ENCODE measurements around the gene CCNK. TPM values are rescaled to one million over a fixed set of nuclear protein-coding genes. Genes with fewer than 3 reads are reported as not detected.

Gene CCNK
- polyA plus RNA-seq, 2 of the 4 experiments (the other 2 are of a cell fraction), result 22.7 to 46.6 TPM

DNA sequence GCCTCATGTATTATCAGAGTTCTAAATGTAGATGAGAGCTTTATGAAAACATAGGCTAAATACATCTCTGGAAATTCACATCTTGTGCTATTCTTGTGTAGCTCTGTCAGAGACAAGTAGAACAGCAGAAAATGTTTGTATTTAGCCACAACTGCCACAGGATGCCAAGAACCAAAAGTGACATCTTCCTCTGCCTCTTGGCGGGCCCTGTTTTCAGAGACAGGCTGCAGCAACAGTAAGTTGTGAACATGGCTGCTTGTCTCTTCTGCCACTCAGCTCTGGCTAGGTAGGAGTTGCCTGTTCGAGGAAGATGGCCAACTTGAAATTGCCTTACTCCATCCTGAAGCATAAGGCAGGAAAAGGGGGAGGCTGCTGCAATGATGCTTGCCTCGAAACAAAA lies 30.9 kb upstream of the CCNK start:
- H3K27ac ChIP-seq, result no peak overlapping the region
- no peak for DNase-seq (ENCODE audit: low read depth in 1 of 2, low spot score in 1 of 2)
- TF ChIP-seq BHLHE40 (IDR thresholded peaks at IDR 0.05; ENCODE audit: low read depth, low read length) (no peak), HOXA7 (CRISPR knock-in tag; IDR thresholded peaks at IDR 0.05) (no peak), ESRRA (IDR thresholded peaks at IDR 0.05; ENCODE audit: borderline replicate concordance, low read length) (no peak), PHF8 (IDR thresholded peaks at IDR 0.05; ENCODE audit: borderline replicate concordance, low read depth) (no peak), JUN (IDR thresholded peaks at IDR 0.05) (no peak)
- H3K4me1 ChIP-seq, result no peaks in the 10 kb centered on the region
- FAIRE-seq, result no peak
- no peak for ATAC-seq
- CTCF ChIA-PET, result interaction anchor here (0.7 to 1.8 kb wide), 2 partner anchors 17 to 34 kb away, joined by 3 to 4 read pairs; no protein-coding TSS in a partner anchor
- no peaks in the 10 kb centered on the region for H3K9me3 ChIP-seq
- no peak overlapping the region for H3K4me2 ChIP-seq
- POLR2A ChIA-PET, result no interaction called here
- 90% methylated on average over 3 of the region's 3 CpGs for WGBS (ENCODE audit: missing lambda C conversion rate)
- no peak overlapping the region for H3K4me3 ChIP-seq

DNA sequence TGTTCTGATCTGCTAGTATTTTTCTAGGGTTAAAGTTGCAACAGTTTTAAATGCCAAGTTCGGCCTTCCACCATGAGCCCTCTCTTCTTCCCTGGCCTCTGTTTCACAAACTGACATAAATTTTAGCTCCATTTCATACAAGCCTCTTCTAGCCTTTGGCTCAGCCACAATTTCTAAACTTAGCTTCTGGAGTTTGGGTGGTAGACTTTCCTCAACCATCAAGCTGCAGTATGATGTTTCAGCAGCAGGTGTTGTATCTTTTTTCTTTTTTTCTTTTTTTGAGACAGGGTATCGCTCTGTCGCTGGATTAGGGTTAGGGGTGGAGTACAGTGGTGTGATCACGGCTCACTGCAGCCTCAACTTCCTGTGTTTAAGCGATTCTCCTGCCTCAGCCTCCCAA lies 30.0 kb upstream of the CCNK start:
- no peak for FAIRE-seq
- CTCF ChIA-PET, result interaction anchor here (0.8 to 1.2 kb wide), 3 partner anchors 9 to 62 kb away, joined by 3 to 6 read pairs (median 5); no protein-coding TSS in a partner anchor
- Histone ChIP-seq H3K9me3 (no peaks in the 10 kb centered on the region), H3K4me2 (no peak overlapping the region), H3K27ac (no peak overlapping the region), H3K4me3 (no peak overlapping the region), H3K4me1 (no peaks in the 10 kb centered on the region)
- WGBS (ENCODE audit: missing lambda C conversion rate), result 92% methylated on average over 5 of the region's 5 CpGs
- no peak for TF ChIP-seq RFX5 (IDR thresholded peaks at IDR 0.05)
- TF ChIP-seq ESRRA (IDR thresholded peaks at IDR 0.05; ENCODE audit: borderline replicate concordance, low read length), result no peak
- no peak for TF ChIP-seq PHF8 (IDR thresholded peaks at IDR 0.05; ENCODE audit: borderline replicate concordance, low read depth)
- TF ChIP-seq SREBF2 (IDR thresholded peaks at IDR 0.05), result no peak
- no peak for TF ChIP-seq POLR2A (IDR thresholded peaks at IDR 0.05; ENCODE audit: low read length)
- TF ChIP-seq MAZ (IDR thresholded peaks at IDR 0.05; ENCODE audit: borderline replicate concordance, low read depth, low read length), result no peak
- TF ChIP-seq, protein P1, sequence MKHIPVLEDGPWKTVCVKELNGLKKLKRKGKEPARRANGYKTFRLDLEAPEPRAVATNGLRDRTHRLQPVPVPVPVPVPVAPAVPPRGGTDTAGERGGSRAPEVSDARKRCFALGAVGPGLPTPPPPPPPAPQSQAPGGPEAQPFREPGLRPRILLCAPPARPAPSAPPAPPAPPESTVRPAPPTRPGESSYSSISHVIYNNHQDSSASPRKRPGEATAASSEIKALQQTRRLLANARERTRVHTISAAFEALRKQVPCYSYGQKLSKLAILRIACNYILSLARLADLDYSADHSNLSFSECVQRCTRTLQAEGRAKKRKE (CRISPR knock-in tag; IDR thresholded peaks at IDR 0.05; ENCODE audit: low read depth), result no peak
- TF ChIP-seq ZSCAN20 (CRISPR knock-in tag; IDR thresholded peaks at IDR 0.05), result no peak
- no peak for TF ChIP-seq HOXA7 (CRISPR knock-in tag; IDR thresholded peaks at IDR 0.05)
- no peak for TF ChIP-seq PBX3 (IDR thresholded peaks at IDR 0.05)
- no peak for TF ChIP-seq JUNB (IDR thresholded peaks at IDR 0.05)
- TF ChIP-seq, protein P2, sequence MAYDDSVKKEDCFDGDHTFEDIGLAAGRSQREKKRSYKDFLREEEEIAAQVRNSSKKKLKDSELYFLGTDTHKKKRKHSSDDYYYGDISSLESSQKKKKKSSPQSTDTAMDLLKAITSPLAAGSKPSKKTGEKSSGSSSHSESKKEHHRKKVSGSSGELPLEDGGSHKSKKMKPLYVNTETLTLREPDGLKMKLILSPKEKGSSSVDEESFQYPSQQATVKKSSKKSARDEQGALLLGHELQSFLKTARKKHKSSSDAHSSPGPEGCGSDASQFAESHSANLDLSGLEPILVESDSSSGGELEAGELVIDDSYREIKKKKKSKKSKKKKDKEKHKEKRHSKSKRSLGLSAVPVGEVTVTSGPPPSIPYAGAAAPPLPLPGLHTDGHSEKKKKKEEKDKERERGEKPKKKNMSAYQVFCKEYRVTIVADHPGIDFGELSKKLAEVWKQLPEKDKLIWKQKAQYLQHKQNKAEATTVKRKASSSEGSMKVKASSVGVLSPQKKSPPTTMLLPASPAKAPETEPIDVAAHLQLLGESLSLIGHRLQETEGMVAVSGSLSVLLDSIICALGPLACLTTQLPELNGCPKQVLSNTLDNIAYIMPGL (CRISPR knock-in tag; IDR thresholded peaks at IDR 0.05; ENCODE audit: borderline replicate concordance), result no peak
- no peak for TF ChIP-seq RNF2 (IDR thresholded peaks at IDR 0.05; ENCODE audit: borderline replicate concordance, low read depth)
- TF ChIP-seq, protein P3, sequence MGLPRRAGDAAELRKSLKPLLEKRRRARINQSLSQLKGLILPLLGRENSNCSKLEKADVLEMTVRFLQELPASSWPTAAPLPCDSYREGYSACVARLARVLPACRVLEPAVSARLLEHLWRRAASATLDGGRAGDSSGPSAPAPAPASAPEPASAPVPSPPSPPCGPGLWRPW (IDR thresholded peaks at IDR 0.05), result no peak
- TF ChIP-seq CBX8 (IDR thresholded peaks at IDR 0.05), result no peak
- TF ChIP-seq CHD4 (IDR thresholded peaks at IDR 0.05; ENCODE audit: borderline replicate concordance), result no peak
- TF ChIP-seq KDM1A (IDR thresholded peaks at IDR 0.05; ENCODE audit: low read depth), result no peak
- ATAC-seq, result no peak
- no peak for DNase-seq (ENCODE audit: low read depth in 1 of 2, low spot score in 1 of 2)
- POLR2A ChIA-PET, result no interaction called here

- H3K4me2 ChIP-seq, result no peak overlapping the region
- CTCF ChIA-PET, result interaction anchor here (0.9 to 1.2 kb wide), 2 partner anchors 12 to 60 kb away, joined by 3 read pairs; no protein-coding TSS in a partner anchor
- H3K4me1 ChIP-seq, result no peaks in the 10 kb centered on the region
- no peaks in the 10 kb centered on the region for H3K9me3 ChIP-seq
- 89% methylated on average over 4 of the region's 4 CpGs for WGBS (ENCODE audit: missing lambda C conversion rate)
- POLR2A ChIA-PET, result no interaction called here
- H3K4me3 ChIP-seq, result no peak overlapping the region
- no peak overlapping the region for H3K27ac ChIP-seq
- ATAC-seq, result no peak
- DNase-seq (ENCODE audit: low read depth in 1 of 2, low spot score in 1 of 2), result no peak
- no peak for FAIRE-seq
- TF ChIP-seq HOXB13 (CRISPR knock-in tag; IDR thresholded peaks at IDR 0.05; ENCODE audit: low read depth) (no peak), JUN (IDR thresholded peaks at IDR 0.05) (no peak), SMC3 (IDR thresholded peaks at IDR 0.05) (no peak), NPAS2 (CRISPR knock-in tag; IDR thresholded peaks at IDR 0.05; ENCODE audit: borderline replicate concordance) (no peak), ZC3H11A (IDR thresholded peaks at IDR 0.05) (no peak), GATA3 (IDR thresholded peaks at IDR 0.05; ENCODE audit: borderline replicate concordance) (no peak), POLR2A (IDR thresholded peaks at IDR 0.05; ENCODE audit: low read length) (no peak), EP300 (IDR thresholded peaks at IDR 0.05) (no peak), NFE2L2 (conservative IDR thresholded peaks at IDR 0.05; ENCODE audit: low read length) (no peak), FOXS1 (CRISPR knock-in tag; IDR thresholded peaks at IDR 0.05) (no peak), BHLHE40 (IDR thresholded peaks at IDR 0.05; ENCODE audit: low read depth, low read length) (no peak), POLR2AphosphoS2 (conservative IDR thresholded peaks at IDR 0.05; ENCODE audit: low read length) (no peak)
- TF ChIP-seq, protein P4, sequence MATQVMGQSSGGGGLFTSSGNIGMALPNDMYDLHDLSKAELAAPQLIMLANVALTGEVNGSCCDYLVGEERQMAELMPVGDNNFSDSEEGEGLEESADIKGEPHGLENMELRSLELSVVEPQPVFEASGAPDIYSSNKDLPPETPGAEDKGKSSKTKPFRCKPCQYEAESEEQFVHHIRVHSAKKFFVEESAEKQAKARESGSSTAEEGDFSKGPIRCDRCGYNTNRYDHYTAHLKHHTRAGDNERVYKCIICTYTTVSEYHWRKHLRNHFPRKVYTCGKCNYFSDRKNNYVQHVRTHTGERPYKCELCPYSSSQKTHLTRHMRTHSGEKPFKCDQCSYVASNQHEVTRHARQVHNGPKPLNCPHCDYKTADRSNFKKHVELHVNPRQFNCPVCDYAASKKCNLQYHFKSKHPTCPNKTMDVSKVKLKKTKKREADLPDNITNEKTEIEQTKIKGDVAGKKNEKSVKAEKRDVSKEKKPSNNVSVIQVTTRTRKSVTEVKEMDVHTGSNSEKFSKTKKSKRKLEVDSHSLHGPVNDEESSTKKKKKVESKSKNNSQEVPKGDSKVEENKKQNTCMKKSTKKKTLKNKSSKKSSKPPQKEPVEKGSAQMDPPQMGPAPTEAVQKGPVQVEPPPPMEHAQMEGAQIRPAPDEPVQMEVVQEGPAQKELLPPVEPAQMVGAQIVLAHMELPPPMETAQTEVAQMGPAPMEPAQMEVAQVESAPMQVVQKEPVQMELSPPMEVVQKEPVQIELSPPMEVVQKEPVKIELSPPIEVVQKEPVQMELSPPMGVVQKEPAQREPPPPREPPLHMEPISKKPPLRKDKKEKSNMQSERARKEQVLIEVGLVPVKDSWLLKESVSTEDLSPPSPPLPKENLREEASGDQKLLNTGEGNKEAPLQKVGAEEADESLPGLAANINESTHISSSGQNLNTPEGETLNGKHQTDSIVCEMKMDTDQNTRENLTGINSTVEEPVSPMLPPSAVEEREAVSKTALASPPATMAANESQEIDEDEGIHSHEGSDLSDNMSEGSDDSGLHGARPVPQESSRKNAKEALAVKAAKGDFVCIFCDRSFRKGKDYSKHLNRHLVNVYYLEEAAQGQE (IDR thresholded peaks at IDR 0.05), result no peak
Measured at GRCh38 chr14:99452968-99453367, 28.2 kb upstream of the CCNK start.
